ENCODE results near the gene NPBWR2.

The NPBWR2 gene, protein sequence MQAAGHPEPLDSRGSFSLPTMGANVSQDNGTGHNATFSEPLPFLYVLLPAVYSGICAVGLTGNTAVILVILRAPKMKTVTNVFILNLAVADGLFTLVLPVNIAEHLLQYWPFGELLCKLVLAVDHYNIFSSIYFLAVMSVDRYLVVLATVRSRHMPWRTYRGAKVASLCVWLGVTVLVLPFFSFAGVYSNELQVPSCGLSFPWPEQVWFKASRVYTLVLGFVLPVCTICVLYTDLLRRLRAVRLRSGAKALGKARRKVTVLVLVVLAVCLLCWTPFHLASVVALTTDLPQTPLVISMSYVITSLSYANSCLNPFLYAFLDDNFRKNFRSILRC

GRCh38 chr20:64106981-64107735, at the start of gene NPBWR2:
NPBWR2 (minus strand) TSS chr20:64107565; CDS start chr20:64106831, 734 bp downstream.
- DNase-seq = no peak

DNA sequence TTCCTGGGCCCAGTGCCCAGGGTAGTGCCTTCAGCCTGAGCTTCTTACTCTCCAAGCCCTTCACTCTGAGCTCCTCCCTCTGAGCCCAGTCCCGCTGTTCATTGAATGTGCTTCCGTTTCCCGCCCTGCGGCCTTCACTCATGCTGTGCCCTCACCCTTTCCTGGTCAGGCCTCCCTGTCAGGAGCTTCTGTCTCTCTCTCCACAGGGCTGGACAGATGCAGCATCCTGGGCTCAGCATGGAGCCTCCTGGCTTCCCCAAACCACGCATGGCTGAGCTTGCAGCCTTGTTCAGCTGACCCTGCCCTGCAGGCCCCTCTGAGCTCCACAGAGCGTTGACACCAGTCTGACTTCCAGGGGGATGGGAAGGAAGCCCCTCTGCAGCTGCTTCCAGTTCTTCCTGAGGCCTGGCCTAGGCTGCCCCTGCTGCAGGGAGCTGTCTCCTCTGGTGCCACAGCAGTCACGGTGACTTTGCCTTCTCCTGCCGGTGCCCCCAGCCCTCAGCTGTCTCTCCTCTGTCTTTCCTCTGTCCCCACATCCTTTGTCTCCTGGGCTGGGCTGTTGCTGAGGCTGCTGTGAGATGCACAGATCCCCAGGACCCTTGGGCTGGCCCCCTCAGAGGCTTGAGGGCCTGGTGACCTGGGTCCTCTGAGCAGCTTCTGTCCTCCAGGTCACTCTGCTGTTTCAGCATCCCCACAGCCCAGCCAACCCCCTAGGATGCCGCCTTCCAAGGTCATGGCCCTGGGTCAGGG, 48.9 kb upstream of the NPBWR2 start:
- DNase-seq = no peak

DNA sequence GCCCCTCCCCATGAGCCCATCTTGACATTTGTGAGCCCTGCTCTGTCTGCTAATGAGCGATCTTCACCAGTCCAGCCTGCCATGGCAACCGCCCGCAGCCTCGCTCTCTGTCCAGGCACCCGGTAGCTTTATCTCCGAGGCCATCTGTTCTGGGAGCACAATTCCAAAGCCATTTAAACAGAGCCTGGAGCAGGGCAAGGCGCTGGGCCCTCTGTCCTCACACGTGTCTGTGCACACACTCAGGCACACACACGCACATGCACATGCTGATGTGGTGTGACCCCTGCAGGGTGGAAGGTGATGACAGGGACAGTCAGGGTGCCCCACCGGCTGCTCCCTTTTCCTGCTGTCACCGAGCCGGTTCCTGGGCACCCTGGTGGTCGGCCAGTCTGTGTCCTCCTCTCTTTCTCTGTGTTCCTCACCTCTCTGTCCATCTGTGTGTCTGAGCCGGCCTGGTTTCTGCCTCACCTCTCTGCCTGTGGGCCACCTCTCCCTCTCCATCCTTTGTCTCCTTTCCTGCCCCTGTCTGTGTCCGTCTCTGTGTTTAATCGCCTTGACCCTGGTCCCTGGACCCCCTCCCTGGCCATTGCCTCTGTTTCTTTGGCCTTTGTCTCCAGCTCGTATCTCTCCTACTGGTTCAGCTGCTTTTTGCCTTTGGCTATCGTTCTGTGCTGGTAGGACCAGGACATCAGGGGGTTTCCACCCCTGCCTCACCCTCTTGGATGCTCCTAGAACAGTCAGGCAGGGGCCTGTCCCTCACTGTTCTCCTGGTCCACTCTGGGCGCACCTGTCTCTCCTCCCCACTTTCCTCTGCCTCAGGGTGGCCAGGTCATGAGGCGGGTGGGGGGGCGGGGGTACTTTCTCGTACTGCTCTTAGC, 48.1 kb upstream of the NPBWR2 start:
- DNase-seq = no peak

DNA sequence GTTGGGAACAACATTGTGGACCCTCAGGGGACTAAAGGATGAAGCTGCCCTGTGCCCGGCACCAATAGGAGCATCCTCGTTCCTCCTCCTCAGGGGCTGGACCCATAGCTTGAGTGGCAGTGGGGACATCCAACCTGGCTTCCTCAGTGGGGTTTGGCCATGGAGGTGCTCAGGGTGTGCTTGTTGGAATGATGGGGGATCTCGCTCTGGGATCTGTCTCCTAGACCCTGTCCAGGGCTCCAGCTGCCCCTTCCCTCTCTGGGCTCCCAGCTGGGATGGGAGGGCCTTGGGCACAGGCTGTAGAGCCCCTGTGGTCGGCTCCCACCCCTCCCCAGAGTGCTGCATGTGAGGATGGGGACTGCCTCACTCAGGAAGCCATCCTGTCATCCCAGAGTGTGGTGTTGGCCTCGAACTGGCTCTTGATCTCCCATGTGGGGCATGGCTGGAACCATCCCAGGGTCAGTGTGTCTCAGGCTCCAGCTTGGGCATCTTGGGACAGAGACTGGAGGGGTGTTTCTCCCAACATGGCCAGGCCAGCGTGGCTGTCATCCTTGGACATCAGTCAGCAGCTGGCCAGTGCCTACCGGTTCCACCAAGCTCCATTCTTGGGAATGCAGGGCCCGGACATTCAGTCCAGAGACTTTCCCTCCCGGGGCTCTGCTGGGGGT, 47.4 kb upstream of the NPBWR2 start:
- no peak for DNase-seq

- no peak for DNase-seq
Measured at GRCh38 chr20:64153861-64154589, 46.7 kb upstream of the NPBWR2 start.

DNA sequence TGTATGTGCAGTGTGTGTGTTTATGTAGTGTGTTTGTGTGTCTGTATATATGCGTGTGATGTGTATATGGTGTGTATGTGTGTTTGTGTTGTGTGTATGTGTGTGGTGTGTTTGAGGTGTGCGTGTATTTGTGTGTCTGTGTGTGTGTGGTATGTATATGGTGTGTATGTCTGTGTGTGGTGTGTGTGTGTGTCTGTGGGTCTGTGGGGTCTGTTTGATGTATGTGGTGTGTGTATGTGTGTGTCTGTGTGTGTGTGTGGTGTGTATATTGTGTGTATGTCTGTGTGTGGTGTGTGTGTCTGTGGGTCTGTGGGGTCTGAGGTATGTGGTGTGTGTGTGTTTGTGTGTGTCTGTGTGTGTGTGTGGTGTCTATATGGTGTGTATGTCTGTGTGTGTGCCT, 46.0 kb upstream of the NPBWR2 start:
- no peak for DNase-seq

DNA sequence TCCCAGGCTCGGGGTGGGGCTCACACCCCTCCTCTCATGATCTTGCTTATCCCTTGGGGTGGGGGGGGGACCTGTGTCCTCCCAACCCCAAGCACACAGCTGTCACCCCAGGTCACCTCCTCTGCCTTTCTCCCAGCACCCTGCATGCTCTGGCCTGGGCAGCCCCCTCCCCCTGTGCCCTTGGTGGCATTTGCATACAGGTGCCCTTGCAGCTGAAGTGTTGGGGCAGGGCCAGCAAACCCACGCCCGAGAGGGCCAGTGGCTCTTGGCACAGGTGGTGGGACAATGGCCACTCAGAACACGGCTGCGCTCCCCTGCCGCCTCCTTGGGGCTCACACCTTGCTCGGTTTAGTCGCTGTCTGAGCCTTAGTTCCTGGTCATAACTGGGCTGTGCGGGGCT, 45.5 kb upstream of the NPBWR2 start:
- DNase-seq = no peak

GRCh38 chr20:64151633-64152530, 44.5 kb upstream of the NPBWR2 start:
- no peak for DNase-seq

DNA sequence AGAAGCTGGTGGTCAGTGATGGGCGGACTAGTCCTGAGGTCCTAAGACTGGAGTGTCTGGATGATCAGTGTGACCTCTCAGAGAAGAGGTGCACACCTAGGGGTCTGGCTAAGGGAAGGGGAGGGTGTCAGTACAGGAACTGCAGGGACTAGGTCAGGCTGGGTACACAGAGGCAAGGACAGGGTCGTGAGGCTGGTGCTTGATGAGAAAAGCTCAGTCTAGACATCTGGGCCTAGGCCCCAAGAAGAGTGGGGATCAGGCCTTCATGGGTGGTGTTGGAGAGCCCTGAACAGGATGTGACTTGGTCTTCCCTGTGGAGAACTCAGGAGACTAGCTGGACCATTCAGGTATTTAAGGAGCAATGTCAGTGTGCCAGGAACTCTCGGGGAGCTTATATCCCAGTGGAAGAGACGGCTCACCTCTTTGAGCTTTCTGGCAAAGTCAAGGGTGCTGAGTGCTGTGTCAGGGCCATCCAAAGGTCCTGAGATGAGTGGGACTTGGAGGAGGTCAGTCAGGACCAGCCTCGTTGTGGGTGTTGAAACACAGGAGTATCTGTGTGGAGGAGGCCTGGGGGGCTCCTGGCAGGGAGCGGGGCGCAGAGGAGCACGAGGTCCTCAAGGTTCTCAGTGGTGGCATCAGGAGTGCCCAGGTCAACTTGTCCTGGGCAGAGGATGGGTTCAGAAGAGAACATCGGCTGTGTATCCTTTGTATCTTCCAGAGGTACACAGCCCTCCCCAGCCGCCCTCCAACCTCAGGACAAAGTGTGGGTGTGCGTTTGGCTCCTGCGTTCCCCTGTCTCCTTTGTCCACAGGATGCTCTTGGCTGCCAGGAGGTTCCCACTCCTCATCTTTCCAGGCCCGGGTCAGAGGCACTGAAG, 43.6 kb upstream of the NPBWR2 start:
- no peak for DNase-seq

- DNase-seq = no peak
Measured at GRCh38 chr20:64149809-64150560, 42.6 kb upstream of the NPBWR2 start.

- no peak for DNase-seq
Measured at GRCh38 chr20:64149141-64149540, 41.8 kb upstream of the NPBWR2 start.

DNA sequence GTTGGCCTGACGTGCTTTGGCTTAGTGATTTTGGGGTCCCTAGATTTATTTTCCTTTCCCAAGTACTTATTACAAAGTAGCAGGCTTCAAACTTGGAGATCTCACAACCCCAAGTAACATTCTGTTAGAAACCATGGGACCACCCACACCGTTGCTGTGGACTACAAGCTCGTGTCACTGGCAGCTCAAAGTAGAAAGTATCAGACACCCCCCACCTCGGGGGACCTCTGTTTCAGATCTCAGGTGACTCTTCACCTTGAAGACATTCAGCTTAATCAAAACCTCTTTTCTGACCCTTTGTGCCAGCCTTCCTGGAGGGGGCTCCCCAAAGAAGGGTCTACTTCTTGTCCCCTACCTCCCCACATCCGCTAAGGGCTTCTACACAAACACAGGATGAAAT, 41.2 kb upstream of the NPBWR2 start:
- DNase-seq = no peak

GRCh38 chr20:64146936-64147477, 39.6 kb upstream of the NPBWR2 start:
- no peak for DNase-seq

- DNase-seq = no peak
Measured at GRCh38 chr20:64146301-64146935, 39.1 kb upstream of the NPBWR2 start.

- DNase-seq = no peak
Measured at GRCh38 chr20:64145458-64146300, 38.3 kb upstream of the NPBWR2 start.

GRCh38 chr20:64144144-64144912, 37.0 kb upstream of the NPBWR2 start:
- DNase-seq = no peak

Data from suppressor macrophage treated with lipopolysaccharide for 4 hours (primary cell).